ENCODE results near the gene WDR18. TPM values are rescaled to one million over a fixed set of nuclear protein-coding genes. Genes with fewer than 3 reads are reported as not detected.

WDR18 gene
- total RNA-seq, result 41.6 and 42.3 TPM in 2 replicates
- polyA plus RNA-seq, result 10.0 and 16.1 TPM in 2 replicates
- polyA plus RNA-seq (2012), result 20.9 and 47.3 TPM in 2 replicates
- polyA minus RNA-seq (ENCODE audit: low replicate concordance), result 39.3 and 66.7 TPM in 2 replicates

DNA sequence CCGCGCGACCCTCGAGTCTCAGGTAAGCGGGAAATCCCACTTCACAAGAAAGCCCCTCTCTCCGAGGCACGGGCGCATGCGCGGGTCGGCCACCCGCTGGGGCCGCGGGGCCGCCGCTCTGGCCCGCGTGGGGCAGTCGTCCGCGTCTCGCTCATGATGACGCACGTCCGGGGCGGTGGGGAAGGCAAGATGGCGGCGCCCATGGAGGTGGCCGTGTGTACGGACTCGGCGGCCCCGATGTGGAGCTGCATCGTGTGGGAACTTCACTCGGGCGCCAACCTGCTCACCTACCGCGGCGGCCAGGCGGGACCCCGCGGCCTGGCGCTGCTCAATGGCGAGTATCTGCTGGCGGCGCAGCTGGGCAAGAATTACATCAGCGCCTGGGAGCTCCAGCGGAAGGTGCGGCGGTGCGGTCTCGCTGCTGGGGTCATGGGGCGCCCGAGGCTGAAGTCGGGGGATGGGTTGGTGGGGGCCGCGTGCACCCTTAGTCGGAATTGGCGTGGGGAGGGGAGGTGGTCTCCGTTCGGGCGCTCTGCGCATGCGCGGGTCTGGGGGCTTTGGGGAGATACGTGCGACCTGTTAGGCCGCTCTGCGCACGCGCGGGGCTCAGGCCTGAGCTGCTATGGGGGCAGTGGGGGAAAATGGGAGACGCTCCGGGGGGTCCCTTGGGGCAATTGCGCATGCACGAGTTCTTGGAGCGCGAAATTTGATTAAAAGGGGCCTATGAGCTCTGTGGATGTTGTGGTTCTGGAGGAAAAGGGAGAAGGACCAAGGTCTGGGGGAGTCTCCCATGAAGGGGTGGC is at the start of gene WDR18:
WDR18 (plus strand) TSS at position 181 of the 803 bp plus-strand sequence; CDS start at position 190, 9 bp downstream.
- DNase-seq (ENCODE audit: low read depth in 2 of 2), result peak; percentile 80 to 83
- H3K4me3 ChIP-seq (replicated peaks in 1 of 4; ENCODE audit: control extremely low read depth in 1 of 4, insufficient read depth in 1 of 4, low read depth in 3 of 4, low read length in 4 of 4), result peak within 1 kb of the TSS; percentile 64 to 99 (median 94)
- H2AFZ ChIP-seq (ENCODE audit: low read length), result peak within 1 kb of the TSS; percentile 75
- no peak for TF ChIP-seq EZH2 (IDR thresholded peaks at IDR 0.05; ENCODE audit: low read length, missing control alignments)
- TF ChIP-seq, protein P1, sequence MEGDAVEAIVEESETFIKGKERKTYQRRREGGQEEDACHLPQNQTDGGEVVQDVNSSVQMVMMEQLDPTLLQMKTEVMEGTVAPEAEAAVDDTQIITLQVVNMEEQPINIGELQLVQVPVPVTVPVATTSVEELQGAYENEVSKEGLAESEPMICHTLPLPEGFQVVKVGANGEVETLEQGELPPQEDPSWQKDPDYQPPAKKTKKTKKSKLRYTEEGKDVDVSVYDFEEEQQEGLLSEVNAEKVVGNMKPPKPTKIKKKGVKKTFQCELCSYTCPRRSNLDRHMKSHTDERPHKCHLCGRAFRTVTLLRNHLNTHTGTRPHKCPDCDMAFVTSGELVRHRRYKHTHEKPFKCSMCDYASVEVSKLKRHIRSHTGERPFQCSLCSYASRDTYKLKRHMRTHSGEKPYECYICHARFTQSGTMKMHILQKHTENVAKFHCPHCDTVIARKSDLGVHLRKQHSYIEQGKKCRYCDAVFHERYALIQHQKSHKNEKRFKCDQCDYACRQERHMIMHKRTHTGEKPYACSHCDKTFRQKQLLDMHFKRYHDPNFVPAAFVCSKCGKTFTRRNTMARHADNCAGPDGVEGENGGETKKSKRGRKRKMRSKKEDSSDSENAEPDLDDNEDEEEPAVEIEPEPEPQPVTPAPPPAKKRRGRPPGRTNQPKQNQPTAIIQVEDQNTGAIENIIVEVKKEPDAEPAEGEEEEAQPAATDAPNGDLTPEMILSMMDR (conservative IDR thresholded peaks at IDR 0.05 in 1 of 2, IDR thresholded peaks at IDR 0.05 in 1 of 2; ENCODE audit: low read depth in 1 of 2, low read length in 2 of 2), result no peak
- H3K27me3 ChIP-seq (ENCODE audit: control insufficient read depth, insufficient read depth, low read length), result no peaks in the 10 kb centered on the region
- H3K9ac ChIP-seq (ENCODE audit: insufficient read depth, low read length), result peak within 1 kb of the TSS; percentile 96
- H3K9me3 ChIP-seq (ENCODE audit: control insufficient read depth, insufficient read depth, low read depth, low read length), result no peaks in the 10 kb centered on the region
- H3K79me2 ChIP-seq (ENCODE audit: control insufficient read depth, insufficient read depth, low read length), result peaks cover 10% of the 10 kb centered on the region
- H3K4me2 ChIP-seq (ENCODE audit: extremely low read depth, insufficient read depth, low read length), result peak within 1 kb of the TSS; percentile 87
- H3K36me3 ChIP-seq (ENCODE audit: control insufficient read depth, insufficient read depth, low read length), result peaks cover 6% of the 10 kb centered on the region
- no peaks in the 10 kb centered on the region for H4K20me1 ChIP-seq (ENCODE audit: control insufficient read depth, extremely low read depth, insufficient read depth, low read length)
- peaks cover 16% of the 10 kb centered on the region for H3K4me1 ChIP-seq (ENCODE audit: control insufficient read depth, extremely low read depth, insufficient read depth, low read length)
- H3K27ac ChIP-seq (ENCODE audit: insufficient read depth, low read length), result peak within 1 kb of the TSS; percentile 80

- peak; percentile 74 to 82 for DNase-seq (ENCODE audit: low read depth in 2 of 2)
- no peaks in the 10 kb centered on the region for H3K9me3 ChIP-seq (ENCODE audit: control insufficient read depth, insufficient read depth, low read depth, low read length)
- peak overlapping the region; percentile 65 for H3K27ac ChIP-seq (ENCODE audit: insufficient read depth, low read length)
These were observed 49.2 kb upstream of the WDR18 start for GRCh38 chr19:934865-935479.

DNA sequence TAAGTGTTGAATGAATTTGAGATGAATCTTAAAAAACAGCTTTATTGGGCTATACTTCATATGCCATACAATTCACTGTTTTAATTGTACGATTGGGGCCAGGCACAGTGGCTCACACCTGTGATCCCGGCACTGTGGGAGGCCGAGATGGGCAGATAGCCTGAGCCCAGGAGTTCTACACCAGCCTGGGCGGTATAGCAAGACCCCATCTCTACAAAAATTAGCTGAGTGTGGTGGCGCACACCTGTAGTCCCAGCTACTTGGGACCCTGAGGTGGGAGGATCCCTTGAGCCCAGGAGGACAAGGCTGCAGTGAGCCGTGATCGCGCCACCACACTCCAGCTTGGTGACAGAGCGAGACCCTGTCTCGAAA is 48.0 kb upstream of the WDR18 start:
- TF ChIP-seq, protein P1 (conservative IDR thresholded peaks at IDR 0.05 in 1 of 2, IDR thresholded peaks at IDR 0.05 in 1 of 2; ENCODE audit: low read depth in 1 of 2, low read length in 2 of 2), result no peak
- no peak for TF ChIP-seq EZH2 (IDR thresholded peaks at IDR 0.05; ENCODE audit: low read length, missing control alignments)
- Histone ChIP-seq H3K27ac (ENCODE audit: insufficient read depth, low read length) (no peak overlapping the region), H3K79me2 (ENCODE audit: control insufficient read depth, insufficient read depth, low read length) (peaks cover 57% of the 10 kb centered on the region), H4K20me1 (ENCODE audit: control insufficient read depth, extremely low read depth, insufficient read depth, low read length) (no peaks in the 10 kb centered on the region), H3K36me3 (ENCODE audit: control insufficient read depth, insufficient read depth, low read length) (peaks cover 14% of the 10 kb centered on the region), H3K9ac (ENCODE audit: insufficient read depth, low read length) (no peak overlapping the region), H3K4me3 (replicated peaks in 1 of 4; ENCODE audit: control extremely low read depth in 1 of 4, insufficient read depth in 1 of 4, low read depth in 3 of 4, low read length in 4 of 4) (no peak overlapping the region), H2AFZ (ENCODE audit: low read length) (no peak overlapping the region), H3K4me2 (ENCODE audit: extremely low read depth, insufficient read depth, low read length) (no peak overlapping the region), H3K27me3 (ENCODE audit: control insufficient read depth, insufficient read depth, low read length) (no peaks in the 10 kb centered on the region), H3K4me1 (ENCODE audit: control insufficient read depth, extremely low read depth, insufficient read depth, low read length) (peaks cover 33% of the 10 kb centered on the region), H3K9me3 (ENCODE audit: control insufficient read depth, insufficient read depth, low read depth, low read length) (no peaks in the 10 kb centered on the region)
- DNase-seq (ENCODE audit: low read depth in 2 of 2), result no peak

More at GRCh38 chr19:934865-935479, 49.2 kb upstream of the WDR18 start:
- Histone ChIP-seq H3K4me1 (ENCODE audit: control insufficient read depth, extremely low read depth, insufficient read depth, low read length) (peaks cover 26% of the 10 kb centered on the region), H3K4me3 (replicated peaks in 1 of 4; ENCODE audit: control extremely low read depth in 1 of 4, insufficient read depth in 1 of 4, low read depth in 3 of 4, low read length in 4 of 4) (no peak overlapping the region), H3K4me2 (ENCODE audit: extremely low read depth, insufficient read depth, low read length) (no peak overlapping the region), H3K36me3 (ENCODE audit: control insufficient read depth, insufficient read depth, low read length) (peaks cover 14% of the 10 kb centered on the region), H3K27me3 (ENCODE audit: control insufficient read depth, insufficient read depth, low read length) (no peaks in the 10 kb centered on the region), H2AFZ (ENCODE audit: low read length) (no peak overlapping the region), H4K20me1 (ENCODE audit: control insufficient read depth, extremely low read depth, insufficient read depth, low read length) (no peaks in the 10 kb centered on the region), H3K9ac (ENCODE audit: insufficient read depth, low read length) (no peak overlapping the region), H3K79me2 (ENCODE audit: control insufficient read depth, insufficient read depth, low read length) (peaks cover 56% of the 10 kb centered on the region)
- TF ChIP-seq EZH2 (IDR thresholded peaks at IDR 0.05; ENCODE audit: low read length, missing control alignments), result no peak
- TF ChIP-seq, protein P1 (conservative IDR thresholded peaks at IDR 0.05 in 1 of 2, IDR thresholded peaks at IDR 0.05 in 1 of 2; ENCODE audit: low read depth in 1 of 2, low read length in 2 of 2), result no peak

All from fibroblast of lung (primary cell).